Measurements from ENCODE around the gene CHD1.

- no peak for TF ChIP-seq ZNF384 (IDR thresholded peaks at IDR 0.05)
- TF ChIP-seq FOXA1 (IDR thresholded peaks at IDR 0.05), result no peak
- TF ChIP-seq SUZ12 (IDR thresholded peaks at IDR 0.05), result no peak
- TF ChIP-seq FOXM1 (IDR thresholded peaks at IDR 0.05; ENCODE audit: borderline replicate concordance), result no peak
- no peak for TF ChIP-seq NFRKB (IDR thresholded peaks at IDR 0.05)
- no peak for TF ChIP-seq L3MBTL2 (conservative IDR thresholded peaks at IDR 0.05)
Observed at GRCh38 chr5:98880151-98880550, 48.7 kb downstream of the CHD1 start.

Measured in HEK293T (cell line).